ENCODE results near the gene DOCK2. TPM values are rescaled to one million over a fixed set of nuclear protein-coding genes. Genes with fewer than 3 reads are reported as not detected.

The DOCK2 gene
- total RNA-seq, 1 donor: 6.2 TPM

DNA sequence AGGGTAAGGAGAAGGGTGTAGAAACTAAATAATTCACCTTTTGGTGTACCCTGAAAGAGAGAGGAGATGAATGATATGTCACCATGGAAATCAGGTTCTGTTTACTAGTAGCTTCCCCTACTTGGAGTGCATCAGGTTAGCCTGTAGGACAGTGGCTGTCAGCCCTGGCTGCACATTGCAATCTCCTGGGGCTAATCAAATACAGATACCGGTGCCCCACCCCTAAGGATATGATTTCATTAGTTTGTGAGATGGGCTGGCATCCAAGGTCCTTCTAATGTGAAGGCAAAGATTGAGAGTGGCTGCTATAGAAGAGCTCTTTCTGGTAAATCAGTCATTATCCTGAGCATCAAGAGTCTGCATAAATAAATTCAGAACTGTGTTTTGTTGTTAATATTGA is 296.1 kb downstream of the DOCK2 start:
- Histone ChIP-seq H3K36me3 (ENCODE audit: insufficient read depth, low read length) (peaks cover 11% of the 10 kb centered on the region), H3K4me2 (ENCODE audit: insufficient read depth, low read length) (no peak overlapping the region), H4K20me1 (ENCODE audit: insufficient read depth, low read length) (no peaks in the 10 kb centered on the region), H3K79me2 (ENCODE audit: insufficient read depth, low read length) (no peaks in the 10 kb centered on the region), H3K9me3 (ENCODE audit: low read depth, low read length) (no peaks in the 10 kb centered on the region), H3K4me1 (ENCODE audit: insufficient read depth, low read length) (no peaks in the 10 kb centered on the region), H3K27ac (ENCODE audit: low read depth, low read length) (no peak overlapping the region), H3K4me3 (ENCODE audit: insufficient read depth, low read length) (no peak overlapping the region), H2AFZ (ENCODE audit: low read length) (no peak overlapping the region), H3K27me3 (ENCODE audit: insufficient read depth, low read length) (no peaks in the 10 kb centered on the region)
- DNase-seq (ENCODE audit: insufficient read length, low spot score, missing footprints): no peak
- TF ChIP-seq, protein P1, sequence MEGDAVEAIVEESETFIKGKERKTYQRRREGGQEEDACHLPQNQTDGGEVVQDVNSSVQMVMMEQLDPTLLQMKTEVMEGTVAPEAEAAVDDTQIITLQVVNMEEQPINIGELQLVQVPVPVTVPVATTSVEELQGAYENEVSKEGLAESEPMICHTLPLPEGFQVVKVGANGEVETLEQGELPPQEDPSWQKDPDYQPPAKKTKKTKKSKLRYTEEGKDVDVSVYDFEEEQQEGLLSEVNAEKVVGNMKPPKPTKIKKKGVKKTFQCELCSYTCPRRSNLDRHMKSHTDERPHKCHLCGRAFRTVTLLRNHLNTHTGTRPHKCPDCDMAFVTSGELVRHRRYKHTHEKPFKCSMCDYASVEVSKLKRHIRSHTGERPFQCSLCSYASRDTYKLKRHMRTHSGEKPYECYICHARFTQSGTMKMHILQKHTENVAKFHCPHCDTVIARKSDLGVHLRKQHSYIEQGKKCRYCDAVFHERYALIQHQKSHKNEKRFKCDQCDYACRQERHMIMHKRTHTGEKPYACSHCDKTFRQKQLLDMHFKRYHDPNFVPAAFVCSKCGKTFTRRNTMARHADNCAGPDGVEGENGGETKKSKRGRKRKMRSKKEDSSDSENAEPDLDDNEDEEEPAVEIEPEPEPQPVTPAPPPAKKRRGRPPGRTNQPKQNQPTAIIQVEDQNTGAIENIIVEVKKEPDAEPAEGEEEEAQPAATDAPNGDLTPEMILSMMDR (IDR thresholded peaks at IDR 0.05; ENCODE audit: extremely low read depth, low read depth, low read length): no peak

DNA sequence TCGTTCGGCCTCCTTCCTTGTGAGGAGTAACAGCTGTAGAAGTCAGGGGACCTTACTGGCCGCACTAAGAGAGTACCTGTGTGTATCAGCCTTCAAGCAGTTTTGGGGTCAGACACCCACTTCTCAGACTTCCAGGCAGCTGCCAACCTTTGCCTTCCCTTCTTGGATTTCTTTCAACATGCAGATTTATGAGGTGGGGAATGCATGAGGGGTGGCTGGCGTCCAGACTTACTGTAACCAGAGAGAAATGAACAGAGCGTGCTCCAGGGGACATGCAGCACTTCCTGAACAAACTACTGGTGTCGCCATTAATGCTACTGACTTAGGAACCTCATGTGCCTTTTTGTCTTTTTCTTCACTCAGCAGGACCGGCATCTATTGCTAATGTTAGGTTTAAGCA is 296.5 kb downstream of the DOCK2 start:
- no peaks in the 10 kb centered on the region for H4K20me1 ChIP-seq (ENCODE audit: insufficient read depth, low read length)
- H3K27ac ChIP-seq (ENCODE audit: low read depth, low read length): no peak overlapping the region
- H3K4me3 ChIP-seq (ENCODE audit: insufficient read depth, low read length): no peak overlapping the region
- peaks cover 11% of the 10 kb centered on the region for H3K36me3 ChIP-seq (ENCODE audit: insufficient read depth, low read length)
- no peak for DNase-seq (ENCODE audit: insufficient read length, low spot score, missing footprints)
- no peaks in the 10 kb centered on the region for H3K9me3 ChIP-seq (ENCODE audit: low read depth, low read length)
- H3K4me1 ChIP-seq (ENCODE audit: insufficient read depth, low read length): no peaks in the 10 kb centered on the region
- no peak overlapping the region for H3K4me2 ChIP-seq (ENCODE audit: insufficient read depth, low read length)
- no peaks in the 10 kb centered on the region for H3K27me3 ChIP-seq (ENCODE audit: insufficient read depth, low read length)
- TF ChIP-seq, protein P1 (IDR thresholded peaks at IDR 0.05; ENCODE audit: extremely low read depth, low read depth, low read length): no peak
- H3K79me2 ChIP-seq (ENCODE audit: insufficient read depth, low read length): no peaks in the 10 kb centered on the region
- H2AFZ ChIP-seq (ENCODE audit: low read length): no peak overlapping the region

DNA sequence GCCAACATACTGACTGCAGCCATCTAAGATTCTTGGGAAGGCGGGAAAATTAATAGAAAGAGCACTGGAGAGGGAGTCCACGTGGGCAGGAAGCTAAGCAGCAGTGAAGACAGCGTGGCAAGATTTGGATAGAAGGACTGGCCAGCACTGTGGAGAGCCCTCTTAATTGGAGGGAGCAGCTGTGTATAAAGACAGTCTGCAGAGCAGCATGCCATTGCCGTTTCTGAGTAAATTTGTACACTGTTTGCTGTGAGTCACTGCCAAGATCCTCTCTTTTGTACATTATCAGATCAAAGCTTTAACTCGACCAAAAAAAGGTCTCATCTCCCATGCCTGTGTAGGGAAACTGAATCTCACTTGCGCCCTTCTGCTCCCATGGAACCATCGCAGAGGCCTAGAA is 297.9 kb downstream of the DOCK2 start:
- Histone ChIP-seq H3K4me3 (ENCODE audit: insufficient read depth, low read length) (no peak overlapping the region), H3K4me1 (ENCODE audit: insufficient read depth, low read length) (no peaks in the 10 kb centered on the region), H3K4me2 (ENCODE audit: insufficient read depth, low read length) (no peak overlapping the region), H2AFZ (ENCODE audit: low read length) (no peak overlapping the region), H3K36me3 (ENCODE audit: insufficient read depth, low read length) (peaks cover 11% of the 10 kb centered on the region), H3K27me3 (ENCODE audit: insufficient read depth, low read length) (no peaks in the 10 kb centered on the region), H3K9me3 (ENCODE audit: low read depth, low read length) (no peaks in the 10 kb centered on the region), H3K79me2 (ENCODE audit: insufficient read depth, low read length) (no peaks in the 10 kb centered on the region), H3K27ac (ENCODE audit: low read depth, low read length) (no peak overlapping the region), H4K20me1 (ENCODE audit: insufficient read depth, low read length) (no peaks in the 10 kb centered on the region)
- TF ChIP-seq, protein P1 (IDR thresholded peaks at IDR 0.05; ENCODE audit: extremely low read depth, low read depth, low read length): no peak
- no peak for DNase-seq (ENCODE audit: insufficient read length, low spot score, missing footprints)

DNA sequence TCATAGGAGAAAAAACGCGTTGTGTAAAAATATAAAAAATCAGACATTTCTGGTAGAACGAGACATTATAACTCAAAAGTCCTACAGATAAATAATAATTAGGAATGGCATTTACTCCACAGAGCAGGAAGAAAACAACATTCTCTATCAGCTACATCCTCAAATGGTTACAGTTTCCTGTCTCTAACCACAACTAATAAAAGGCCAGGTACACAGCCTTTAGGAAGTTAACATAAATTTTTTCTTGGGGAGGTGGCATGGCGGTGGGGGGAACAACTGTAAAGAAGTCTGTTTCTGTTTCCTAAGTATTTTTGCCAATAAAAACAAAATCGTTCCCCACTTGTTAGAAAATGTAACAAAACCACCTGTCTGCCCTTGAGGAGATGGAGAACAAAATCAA is 298.7 kb downstream of the DOCK2 start:
- no peaks in the 10 kb centered on the region for H4K20me1 ChIP-seq (ENCODE audit: insufficient read depth, low read length)
- no peak overlapping the region for H3K4me3 ChIP-seq (ENCODE audit: insufficient read depth, low read length)
- no peak overlapping the region for H3K4me2 ChIP-seq (ENCODE audit: insufficient read depth, low read length)
- no peak overlapping the region for H2AFZ ChIP-seq (ENCODE audit: low read length)
- no peak overlapping the region for H3K27ac ChIP-seq (ENCODE audit: low read depth, low read length)
- H3K9me3 ChIP-seq (ENCODE audit: low read depth, low read length): no peaks in the 10 kb centered on the region
- no peaks in the 10 kb centered on the region for H3K4me1 ChIP-seq (ENCODE audit: insufficient read depth, low read length)
- peaks cover 10% of the 10 kb centered on the region for H3K36me3 ChIP-seq (ENCODE audit: insufficient read depth, low read length)
- TF ChIP-seq, protein P1 (IDR thresholded peaks at IDR 0.05; ENCODE audit: extremely low read depth, low read depth, low read length): no peak
- H3K79me2 ChIP-seq (ENCODE audit: insufficient read depth, low read length): peaks cover 2% of the 10 kb centered on the region
- no peak for DNase-seq (ENCODE audit: insufficient read length, low spot score, missing footprints)
- no peaks in the 10 kb centered on the region for H3K27me3 ChIP-seq (ENCODE audit: insufficient read depth, low read length)
